Endothelial cell of umbilical vein (primary cell): ENCODE measurements around the gene GPAM. TPM values are rescaled to one million over a fixed set of nuclear protein-coding genes. Genes with fewer than 3 reads are reported as not detected.

Experiments
- BruUV-seq: library from RNA; stranded (reverse); fragments of 400-500 nt; replicated peaks from 2 replicates; lab custom pipeline; 2021; lab: Mats Ljungman, UMichigan
- CTCF ChIA-PET: fragments of 300-600, 350-600 bp; sonication (Branson Sonifier 250); formaldehyde crosslinking; loops from one replicate; lab custom pipeline; 2021; ENCODE audit warnings: antibody characterized with exemption, inconsistent platforms; lab: Charles Lee
- POLR2A ChIA-PET: fragments of 300-600, 350-600 bp; sonication (Branson Sonifier 250); formaldehyde crosslinking; loops from one replicate; lab custom pipeline; 2021; ENCODE audit warnings: antibody characterized with exemption, inconsistent platforms; lab: Charles Lee
- DNase-seq: peaks from one replicate; pipeline ENCODE4 v3.0.0-alpha.2; 2011; ENCODE audit warnings: low read depth, low spot score
- FAIRE-seq: peaks from 2 replicates; lab custom pipeline; 2011; peaks lifted over from hg19 to GRCh38; lab: Jason Lieb, UNC
- H2AFZ ChIP-seq: 2 replicates; pipeline ENCODE4 v1.6.0; 2012; ENCODE audit warnings: low read depth, low read length, control low read depth, inconsistent platforms
- H3K27ac ChIP-seq: 2 replicates; pipeline ENCODE4 v1.5.1; 2011; ENCODE audit warnings: low read depth, mild to moderate bottlenecking, control low read depth, low read length, moderate library complexity; ENCODE audit not compliant: insufficient read depth
- H3K27me3 ChIP-seq, 2 experiments: 2 replicates each; pipeline versions ENCODE4 v1.6.0 to v1.6.1; 2011; ENCODE audit warnings: low read length in 2 of 2, mixed read lengths in 1 of 2; ENCODE audit not compliant: control insufficient read depth in 2 of 2, insufficient read depth in 2 of 2
- H3K36me3 ChIP-seq, 2 experiments: 2 replicates in 1 of 2; 3 replicates in 1 of 2; pipeline ENCODE4 v1.5.1; 2011; ENCODE audit warnings: low read length in 2 of 2, mild to moderate bottlenecking in 1 of 2, moderate library complexity in 1 of 2; ENCODE audit not compliant: control insufficient read depth in 2 of 2, insufficient read depth in 2 of 2; ENCODE audit errors: extremely low read depth in 1 of 2
- H3K4me1 ChIP-seq: 3 replicates; pipeline ENCODE4 v1.5.1; 2011; ENCODE audit warnings: mild to moderate bottlenecking, low read length; ENCODE audit not compliant: control insufficient read depth, insufficient read depth; ENCODE audit errors: extremely low read depth
- H3K4me2 ChIP-seq: 2 replicates; pipeline ENCODE4 v1.6.1; 2011; ENCODE audit warnings: low read length, control low read depth, mixed read lengths; ENCODE audit not compliant: insufficient read depth
- H3K4me3 ChIP-seq, 3 experiments: fragments of 200-600 bp in 1 of 3; sonication (generic), shearing (Covaris generic) in 1 of 3; replicated peaks in 1 of 3; 2 replicates each; pipeline ENCODE4 v1.5.1; 2011 to 2016; ENCODE audit warnings: control low read depth in 3 of 3, low read length in 3 of 3, mild to moderate bottlenecking in 2 of 3, inconsistent platforms in 1 of 3, low read depth in 1 of 3, moderate library complexity in 1 of 3; ENCODE audit not compliant: insufficient read depth in 1 of 3
- H3K79me2 ChIP-seq: 2 replicates; pipeline ENCODE4 v1.6.0; 2012; ENCODE audit warnings: low read length, inconsistent platforms; ENCODE audit not compliant: control insufficient read depth, insufficient read depth
- H3K9ac ChIP-seq: replicated peaks from 2 replicates; pipeline ENCODE3; 2011; ENCODE audit warnings: low read length, control low read depth; ENCODE audit not compliant: insufficient read depth; ENCODE audit errors: extremely low read depth
- H3K9me1 ChIP-seq: replicated peaks from 3 replicates; pipeline ENCODE4 v1.6.0; 2011; ENCODE audit warnings: mild to moderate bottlenecking, low read length; ENCODE audit not compliant: control insufficient read depth, insufficient read depth; ENCODE audit errors: extremely low read depth
- H3K9me3 ChIP-seq: replicated peaks from 2 replicates; pipeline ENCODE4 v1.5.1; 2012; ENCODE audit warnings: low read length, inconsistent platforms; ENCODE audit not compliant: control insufficient read depth, insufficient read depth
- H4K20me1 ChIP-seq: replicated peaks from 2 replicates; pipeline ENCODE3; 2011; ENCODE audit warnings: mild to moderate bottlenecking, low read length; ENCODE audit not compliant: control insufficient read depth, insufficient read depth; ENCODE audit errors: extremely low read depth
- EZH2 ChIP-seq: IDR thresholded peaks from 2 replicates; pipeline ENCODE4 v1.6.1; 2012; ENCODE audit warnings: borderline replicate concordance, low read depth, mild to moderate bottlenecking, moderate library complexity, low read length, inconsistent platforms; ENCODE audit not compliant: severe bottlenecking
- FOS ChIP-seq: IDR thresholded peaks from 2 replicates; pipeline ENCODE4 v1.6.1; 2011; ENCODE audit warnings: mild to moderate bottlenecking, low read length, moderate library complexity, borderline replicate concordance; ENCODE audit not compliant: insufficient read depth
- GATA2 ChIP-seq: IDR thresholded peaks from 2 replicates; pipeline ENCODE4 v1.7.0; 2011; ENCODE audit warnings: low read depth, mild to moderate bottlenecking, moderate library complexity, mixed read lengths, low read length; ENCODE audit not compliant: insufficient read length, insufficient read depth
- JUN ChIP-seq: IDR thresholded peaks from 2 replicates; pipeline ENCODE4 v1.6.1; 2011; ENCODE audit warnings: borderline replicate concordance, low read depth; ENCODE audit not compliant: insufficient read length, insufficient read depth
- MYC ChIP-seq: IDR thresholded peaks from one replicate; pipeline ENCODE4 v1.6.1; 2011; ENCODE audit warnings: mild to moderate bottlenecking, low read depth, low read length
- POLR2A ChIP-seq: IDR thresholded peaks from 2 replicates; pipeline ENCODE4 v1.6.1; 2012; ENCODE audit warnings: low read depth, mild to moderate bottlenecking, control low read depth, low read length
- POLR2AphosphoS5 ChIP-seq: IDR thresholded peaks from 2 replicates; pipeline ENCODE4 v1.6.1; 2012; ENCODE audit warnings: low read depth, mild to moderate bottlenecking, control low read depth, low read length, moderate library complexity; ENCODE audit not compliant: insufficient read depth
- dilution Hi-C: fragments of 300-500 bp; cut with MboI; formaldehyde crosslinking; loops from one replicate; pipeline ENCODE4 v1.15.0; 2019; ENCODE audit warnings: low sequenced_read_pairs; ENCODE audit not compliant: extremely low pct_ligation_motif_present
- intact Hi-C: fragments of 100-400 bp; cut with micrococcal nuclease; formaldehyde crosslinking; loops from one replicate; pipeline ENCODE4 v1.10.0; 2022
- polyA plus RNA-seq, 4 experiments: library from polyadenylated mRNA; depleted of rRNA in 3 of 4; stranded (reverse) in 3 of 4; unstranded in 1 of 4; fragments of >200 nt; gene quantifications; 2 replicates each; pipeline versions ENCODE4 v1.2.1 to v1.2.3, GENCODE V29; 2011 to 2012; ENCODE audit warnings: missing spikeins in 1 of 4
- total RNA-seq: library from RNA; stranded (reverse); gene quantifications from 2 replicates; pipeline ENCODE4 v1.2.3, GENCODE V29; 2021
- TF ChIP-seq, protein P1 (sequence below): IDR thresholded peaks from 2 replicates; pipeline ENCODE4 v1.6.1; 2011; ENCODE audit not compliant: insufficient read depth, insufficient read length
- TF ChIP-seq, protein P2 (sequence below), 2 donors: IDR thresholded peaks; 1 replicate in 1 of 2; 2 replicates in 1 of 2; pipeline ENCODE4 v1.5.1; 2011; ENCODE audit warnings: low read length in 2 of 2, mild to moderate bottlenecking in 2 of 2, moderate library complexity in 2 of 2, control low read depth in 1 of 2, inconsistent platforms in 1 of 2, low read depth in 1 of 2; ENCODE audit not compliant: insufficient read depth in 1 of 2; ENCODE audit errors: extremely low read depth in 1 of 2

GPAM gene
- total and polyA plus RNA-seq, 2 donors (not counting 3 experiments of a cell fraction or from before 2014, with no cell fraction given), result 3.4 to 9.7 TPM

DNA sequence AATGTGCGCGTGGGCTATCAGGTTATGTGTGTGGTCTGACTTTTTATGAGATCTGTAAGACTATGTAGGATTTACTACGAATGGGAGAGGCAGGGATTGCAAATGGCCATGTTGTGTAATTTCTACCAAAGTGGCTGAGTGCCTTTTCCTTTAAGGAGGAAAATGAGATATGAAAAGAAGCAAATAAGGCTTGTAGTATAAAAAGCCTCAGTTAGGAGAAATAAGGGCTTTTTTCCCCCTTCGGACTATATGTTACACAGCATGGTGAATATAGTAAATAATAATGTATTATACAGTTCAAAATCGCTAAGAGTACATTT is 447 bp upstream of the GPAM start:
- H3K4me1 ChIP-seq, result peaks cover 14% of the 10 kb centered on the region
- H3K79me2 ChIP-seq, result peaks cover 2% of the 10 kb centered on the region
- TSS peak; percentile 86 for BruUV-seq
- DNase-seq (no peak), FAIRE-seq (no peak)
- H3K9ac ChIP-seq, result peak overlapping the region; percentile 84
- H3K27ac ChIP-seq, result peak overlapping the region; percentile 37
- peak overlapping the region; percentile 80 to 92 (median 83) for H3K4me3 ChIP-seq
- intact Hi-C loops (no loop called here), dilution Hi-C loops (no loop called here)
- no peaks in the 10 kb centered on the region for H3K9me3 ChIP-seq
- peak overlapping the region; percentile 92 for H2AFZ ChIP-seq
- POLR2A ChIA-PET, result no interaction called here
- H3K27me3 ChIP-seq, result peaks cover 0 to 3% of the 10 kb centered on the region in 2 experiments
- H3K36me3 ChIP-seq, result peaks cover 0 to 2% of the 10 kb centered on the region in 2 experiments
- TF ChIP-seq, protein P1, sequence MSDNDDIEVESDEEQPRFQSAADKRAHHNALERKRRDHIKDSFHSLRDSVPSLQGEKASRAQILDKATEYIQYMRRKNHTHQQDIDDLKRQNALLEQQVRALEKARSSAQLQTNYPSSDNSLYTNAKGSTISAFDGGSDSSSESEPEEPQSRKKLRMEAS, result no peak
- TF ChIP-seq POLR2AphosphoS5, result no peak
- TF ChIP-seq FOS, result no peak
- CTCF ChIA-PET, result interaction anchor here (0.6 to 4.7 kb wide), 6 partner anchors 8 to 288 kb away, joined by 3 to 58 read pairs (median 6); no protein-coding TSS in a partner anchor
- no peaks in the 10 kb centered on the region for H4K20me1 ChIP-seq
- H3K4me2 ChIP-seq, result peak overlapping the region; percentile 94
- no peaks in the 10 kb centered on the region for H3K9me1 ChIP-seq

DNA sequence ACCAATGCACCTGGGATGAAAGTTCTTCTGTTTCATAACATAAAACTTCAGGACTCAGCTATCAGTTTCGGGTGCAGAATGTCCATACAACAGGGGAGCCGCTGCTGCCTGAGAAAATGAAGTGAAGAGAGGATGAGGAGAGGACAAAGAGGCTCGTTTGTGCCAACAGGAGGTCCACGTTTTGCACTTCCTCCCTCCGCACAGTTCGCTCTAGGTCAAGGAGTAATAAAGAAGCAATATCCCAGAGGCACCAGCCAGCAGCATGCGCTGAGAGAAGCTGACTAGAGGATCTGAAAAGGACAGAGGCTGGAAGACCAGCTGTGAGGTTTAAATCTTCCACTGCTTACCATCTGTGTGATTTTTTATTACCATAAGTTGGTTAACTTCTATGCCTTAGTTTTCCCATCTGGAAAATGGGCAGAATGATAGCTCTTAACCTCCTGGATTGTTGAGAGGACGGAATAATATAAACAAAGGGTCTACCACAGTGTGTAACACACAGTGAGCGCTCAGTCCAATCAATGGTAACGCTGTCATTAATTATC is 709 bp downstream of the GPAM start:
- Histone ChIP-seq H3K4me3 (peak overlapping the region; percentile 80 to 92 (median 83)), H3K4me2 (peak overlapping the region; percentile 87), H3K9me1 (no peaks in the 10 kb centered on the region), H4K20me1 (no peaks in the 10 kb centered on the region), H3K27ac (no peak overlapping the region), H3K4me1 (peaks cover 14% of the 10 kb centered on the region), H3K79me2 (peaks cover 2% of the 10 kb centered on the region), H2AFZ (peak overlapping the region; percentile 95), H3K9me3 (no peaks in the 10 kb centered on the region), H3K27me3 (no peaks in the 10 kb centered on the region), H3K9ac (peak overlapping the region; percentile 84), H3K36me3 (peaks cover 0 to 2% of the 10 kb centered on the region in 2 experiments)
- BruUV-seq, result no TSS peak
- dilution Hi-C loops (no loop called here), intact Hi-C loops (loop anchor here (1.0 to 2.0 kb wide), 2 partner anchors 131 to 252 kb away; no protein-coding TSS in a partner anchor)
- DNase-seq (no peak), FAIRE-seq (no peak)
- ChIA-PET CTCF (interaction anchor here (1.0 to 4.7 kb wide), 7 partner anchors 7 to 289 kb away, joined by 3 to 58 read pairs (median 4); no protein-coding TSS in a partner anchor), POLR2A (no interaction called here)
- no peak for TF ChIP-seq EZH2
- no peak for TF ChIP-seq POLR2A
- TF ChIP-seq MYC, result no peak
- TF ChIP-seq FOS, result no peak
- TF ChIP-seq, protein P1, result no peak
- no peak for TF ChIP-seq JUN
- no peak for TF ChIP-seq POLR2AphosphoS5
- TF ChIP-seq GATA2, result no peak
- TF ChIP-seq, protein P2, sequence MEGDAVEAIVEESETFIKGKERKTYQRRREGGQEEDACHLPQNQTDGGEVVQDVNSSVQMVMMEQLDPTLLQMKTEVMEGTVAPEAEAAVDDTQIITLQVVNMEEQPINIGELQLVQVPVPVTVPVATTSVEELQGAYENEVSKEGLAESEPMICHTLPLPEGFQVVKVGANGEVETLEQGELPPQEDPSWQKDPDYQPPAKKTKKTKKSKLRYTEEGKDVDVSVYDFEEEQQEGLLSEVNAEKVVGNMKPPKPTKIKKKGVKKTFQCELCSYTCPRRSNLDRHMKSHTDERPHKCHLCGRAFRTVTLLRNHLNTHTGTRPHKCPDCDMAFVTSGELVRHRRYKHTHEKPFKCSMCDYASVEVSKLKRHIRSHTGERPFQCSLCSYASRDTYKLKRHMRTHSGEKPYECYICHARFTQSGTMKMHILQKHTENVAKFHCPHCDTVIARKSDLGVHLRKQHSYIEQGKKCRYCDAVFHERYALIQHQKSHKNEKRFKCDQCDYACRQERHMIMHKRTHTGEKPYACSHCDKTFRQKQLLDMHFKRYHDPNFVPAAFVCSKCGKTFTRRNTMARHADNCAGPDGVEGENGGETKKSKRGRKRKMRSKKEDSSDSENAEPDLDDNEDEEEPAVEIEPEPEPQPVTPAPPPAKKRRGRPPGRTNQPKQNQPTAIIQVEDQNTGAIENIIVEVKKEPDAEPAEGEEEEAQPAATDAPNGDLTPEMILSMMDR (IDR thresholded peaks at IDR 0.05; ENCODE audit: extremely low read depth in 1 of 2, insufficient read depth in 1 of 2, low read depth in 1 of 2, low read length in 2 of 2), result no peak
